ENCODE results near the gene PALMD. TPM values are rescaled to one million over a fixed set of nuclear protein-coding genes. Genes with fewer than 3 reads are reported as not detected.

PALMD gene
- total and polyA plus RNA-seq, 2 of the 8 experiments (the other 6 are each of a cell fraction or from before 2014, with no cell fraction given) = not detected

GRCh38 chr1:99656701-99657100 is 10.8 kb downstream of the PALMD start (continued):
- TF ChIP-seq USF2 (IDR thresholded peaks at IDR 0.05; ENCODE audit: low read length) = no peak
- TF ChIP-seq PHF8 (conservative IDR thresholded peaks at IDR 0.05; ENCODE audit: low read depth, low read length) = no peak
- TF ChIP-seq TCF12 (IDR thresholded peaks at IDR 0.05; ENCODE audit: low read depth, low read length) = no peak
